Kasumi-1 (cell line): ENCODE measurements around the gene PTPRG.
"Not testable (repeated sequence)": the region's sequence is repeated elsewhere in the genome, so short reads cannot be mapped to it uniquely, and the experiment has no call there.

ENCODE experiments used
- DNase-seq, 2 experiments: peaks; one replicate each; lab custom pipeline; 2025; lab: John Stamatoyannopoulos, UW

Gene PTPRG

GRCh38 chr3:61796911-61797310 lies 235.5 kb downstream of the PTPRG start:
- DNase-seq = no peak

- DNase-seq = no peak
These were observed 241.4 kb downstream of the PTPRG start for GRCh38 chr3:61802772-61803171.

GRCh38 chr3:61803983-61804382 lies 242.6 kb downstream of the PTPRG start:
- DNase-seq = no peak

GRCh38 chr3:61804782-61805181 lies 243.4 kb downstream of the PTPRG start:
- DNase-seq = no peak

GRCh38 chr3:61805510-61806080 lies 244.2 kb downstream of the PTPRG start:
- no peak for DNase-seq

- DNase-seq = no peak
These were observed 245.4 kb downstream of the PTPRG start for GRCh38 chr3:61806810-61807209.

GRCh38 chr3:61807865-61808276 lies 246.5 kb downstream of the PTPRG start:
- DNase-seq = no peak

GRCh38 chr3:61808526-61808925 lies 247.2 kb downstream of the PTPRG start:
- no peak for DNase-seq

GRCh38 chr3:61808999-61809398 lies 247.6 kb downstream of the PTPRG start:
- DNase-seq = no peak

GRCh38 chr3:61809879-61810278 lies 248.5 kb downstream of the PTPRG start:
- no peak for DNase-seq

- DNase-seq = no peak
These were observed 249.7 kb downstream of the PTPRG start for GRCh38 chr3:61810953-61811497.

- no peak for DNase-seq
These were observed 250.3 kb downstream of the PTPRG start for GRCh38 chr3:61811652-61812051.

GRCh38 chr3:61812085-61812484 lies 250.7 kb downstream of the PTPRG start:
- no peak for DNase-seq

- no peak for DNase-seq
These were observed 251.1 kb downstream of the PTPRG start for GRCh38 chr3:61812517-61812916.

- DNase-seq = no peak
These were observed 252.3 kb downstream of the PTPRG start for GRCh38 chr3:61813636-61814035.

- DNase-seq = no peak
These were observed 253.3 kb downstream of the PTPRG start for GRCh38 chr3:61814674-61815073.

GRCh38 chr3:61816304-61816703 lies 254.9 kb downstream of the PTPRG start:
- DNase-seq = not testable (repeated sequence)

GRCh38 chr3:61819861-61820260 lies 258.5 kb downstream of the PTPRG start:
- DNase-seq = no peak

- DNase-seq = peak; percentile 74 to 88
These were observed 259.1 kb downstream of the PTPRG start for GRCh38 chr3:61820306-61820992.

GRCh38 chr3:61821823-61822251 lies 260.5 kb downstream of the PTPRG start:
- no peak for DNase-seq

GRCh38 chr3:61822588-61822987 lies 261.2 kb downstream of the PTPRG start:
- DNase-seq = no peak

- DNase-seq = no peak
These were observed 263.3 kb downstream of the PTPRG start for GRCh38 chr3:61824553-61825135.

GRCh38 chr3:61826161-61826560 lies 264.8 kb downstream of the PTPRG start:
- no peak for DNase-seq
